GM12892 (cell line): ENCODE data around the gene CPLX1.
A peak's percentile ranks its signal among the peaks of the same experiment; 100 is the strongest.
"Not testable (repeated sequence)": the region's sequence is repeated elsewhere in the genome, so short reads cannot be mapped to it uniquely, and the experiment has no call there.

Source experiments
- DNase-seq: peaks from one replicate; pipeline ENCODE4 v3.0.0; 2011; ENCODE audit not compliant: insufficient read length
- FAIRE-seq: peaks from 2 replicates; lab custom pipeline; 2011; peaks lifted over from hg19 to GRCh38; lab: Jason Lieb, UNC
- POLR2A ChIP-seq: IDR thresholded peaks from 2 replicates; pipeline ENCODE4 v1.6.1; 2011; ENCODE audit warnings: low read depth, low read length, control low read depth
- POLR2AphosphoS5 ChIP-seq: IDR thresholded peaks from 2 replicates; pipeline ENCODE4 v1.6.1; 2011; ENCODE audit warnings: low read depth, low read length, control low read depth
- TAF1 ChIP-seq: IDR thresholded peaks from 2 replicates; pipeline ENCODE4 v1.6.1; 2011; ENCODE audit warnings: low read depth, mild to moderate bottlenecking, control low read depth, low read length, borderline replicate concordance

CPLX1 gene

GRCh38 chr4:742096-742741, 83.7 kb downstream of the CPLX1 start:
- DNase-seq (no peak), FAIRE-seq (peak; percentile 58)
- no peak for TF ChIP-seq TAF1
- no peak for TF ChIP-seq POLR2A
- no peak for TF ChIP-seq POLR2AphosphoS5

- DNase-seq (no peak), FAIRE-seq (no peak)
- TF ChIP-seq POLR2A (no peak), TAF1 (no peak), POLR2AphosphoS5 (no peak)
Measured at GRCh38 chr4:740656-741282, 85.2 kb downstream of the CPLX1 start.

- no peak for DNase-seq
- no peak for FAIRE-seq
- TF ChIP-seq POLR2A (no peak), POLR2AphosphoS5 (no peak), TAF1 (no peak)
Measured at GRCh38 chr4:740011-740410, 85.9 kb downstream of the CPLX1 start.

- FAIRE-seq (no peak), DNase-seq (no peak)
- TF ChIP-seq POLR2AphosphoS5 (no peak), TAF1 (no peak), POLR2A (no peak)
Measured at GRCh38 chr4:739569-739968, 86.4 kb downstream of the CPLX1 start.

GRCh38 chr4:738781-739280, 87.1 kb downstream of the CPLX1 start:
- no peak for TF ChIP-seq TAF1
- TF ChIP-seq POLR2A = no peak
- no peak for TF ChIP-seq POLR2AphosphoS5
- DNase-seq (no peak), FAIRE-seq (no peak)

GRCh38 chr4:736561-736960, 89.4 kb downstream of the CPLX1 start:
- not testable (repeated sequence) for FAIRE-seq, DNase-seq

- FAIRE-seq (no peak), DNase-seq (no peak)
- TF ChIP-seq POLR2A = no peak
- TF ChIP-seq POLR2AphosphoS5 = no peak
- no peak for TF ChIP-seq TAF1
Measured at GRCh38 chr4:735583-735982, 90.3 kb downstream of the CPLX1 start.
